ENCODE data around the gene YY1. TPM values are rescaled to one million over a fixed set of nuclear protein-coding genes. Genes with fewer than 3 reads are reported as not detected.
A peak's percentile ranks its signal among the peaks of the same experiment; 100 is the strongest.

Gene YY1
- total and polyA plus RNA-seq, 2 of the 8 experiments (the other 6 are each of a cell fraction or from before 2014, with no cell fraction given): 26.4 to 106 TPM

- H4K5ac ChIP-seq (ENCODE audit: insufficient read length, low read depth, low read length): peak overlapping the region; percentile 16
- peaks cover 5 to 24% of the 10 kb centered on the region in 2 experiments; a peak in 3 of 4 replicates for H3K79me2 ChIP-seq (ENCODE audit: control insufficient read depth in 1 of 2, insufficient read depth in 2 of 2, low read length in 2 of 2)
- H3K23me2 ChIP-seq (ENCODE audit: low read depth, low read length): peaks cover 5% of the 10 kb centered on the region; the same call in 1 of the 2 replicates
- H3K27me3 ChIP-seq (replicated peaks in 1 of 4; ENCODE audit: control insufficient read depth in 3 of 4, extremely low read depth in 1 of 4, insufficient read depth in 3 of 4, low read length in 3 of 4): no peaks in the 10 kb centered on the region; a peak in 1 of 7 replicates
- peak overlapping the region; percentile 41 for H4K91ac ChIP-seq (replicated peaks; ENCODE audit: insufficient read length, low read length)
- POLR2A ChIA-PET (ENCODE audit: partially characterized antibody): interaction anchor here (1.0 to 3.1 kb wide), 9 partner anchors 9 to 99 kb away, joined by 3 to 18 read pairs (median 5); no protein-coding TSS in a partner anchor
- peak overlapping the region; percentile 65 to 67 for H3K4me2 ChIP-seq (ENCODE audit: insufficient read depth in 1 of 2, low read depth in 2 of 2, low read length in 2 of 2)
- peak overlapping the region; percentile 92; the same call in 1 of the 2 replicates for H4K8ac ChIP-seq (ENCODE audit: extremely low read depth, insufficient read depth, low read length)
- peak overlapping the region in 3 of 4 experiments; percentile 12 to 50 (median 21); a peak in 5 of 7 replicates for H3K9ac ChIP-seq (replicated peaks in 1 of 4; ENCODE audit: extremely low read depth in 1 of 4, low read depth in 3 of 4, low read length in 3 of 4)
- peaks cover 4 to 8% (median 7%) of the 10 kb centered on the region in 4 experiments; a peak in 5 of 7 replicates for H3K4me1 ChIP-seq (replicated peaks in 1 of 4; ENCODE audit: control insufficient read depth in 3 of 4, insufficient read depth in 4 of 4, low read length in 3 of 4)
- H2AK5ac ChIP-seq (ENCODE audit: low read depth, low read length): 0 out of 2 replicates have a peak overlapping the region, but pooled peaks have one; percentile 90
- H3K27ac ChIP-seq (ENCODE audit: low read depth, low read length): peak overlapping the region; percentile 79
- H2BK120ac ChIP-seq (replicated peaks; ENCODE audit: low read depth, low read length): peak overlapping the region; percentile 2
- H3K9me3 ChIP-seq (ENCODE audit: insufficient read depth in 2 of 2, low read depth in 1 of 2, low read length in 1 of 2): no peaks in the 10 kb centered on the region
- no peaks in the 10 kb centered on the region for H4K20me1 ChIP-seq (replicated peaks in 1 of 2; ENCODE audit: control insufficient read depth in 1 of 2, insufficient read depth in 2 of 2, low read length in 2 of 2)
- H2BK15ac ChIP-seq (ENCODE audit: low read length): no peak overlapping the region
- H2BK5ac ChIP-seq (ENCODE audit: low read depth, low read length): peak overlapping the region; percentile 87; the same call in 1 of the 2 replicates
- no peaks in the 10 kb centered on the region for H3K36me3 ChIP-seq (ENCODE audit: control insufficient read depth in 2 of 4, insufficient read depth in 4 of 4, low read length in 3 of 4)
- DNase-seq (ENCODE audit: low read depth in 1 of 2, low spot score in 2 of 2): no peak
- no peak overlapping the region for H3K14ac ChIP-seq (ENCODE audit: insufficient read length)
- peaks cover 6% of the 10 kb centered on the region for H3K79me1 ChIP-seq (ENCODE audit: low read depth, low read length)
- H3K56ac ChIP-seq (replicated peaks; ENCODE audit: insufficient read length, low read depth, low read length): no peak overlapping the region
- H3K18ac ChIP-seq (ENCODE audit: extremely low read depth, low read length): peak overlapping the region; percentile 60; the same call in 1 of the 2 replicates
- CTCF ChIA-PET (ENCODE audit: partially characterized antibody): interaction anchor here (0.7 to 1.6 kb wide), 10 partner anchors 10 to 59 kb away, joined by 3 to 7 read pairs (median 4); no protein-coding TSS in a partner anchor
- 24% methylated on average over 12 of the region's 12 CpGs; no CpG with 5 or more reads in 1 of the 2 experiments for WGBS, 2 experiments (ENCODE audit: extremely low coverage in 1 of 2, insufficient coverage in 1 of 2, insufficient read length in 1 of 2, insufficient replicate concordance in 2 of 2, low coverage in 1 of 2, low lambda C conversion rate in 2 of 2, missing lambda C conversion rate in 1 of 2)
- H3K4ac ChIP-seq (replicated peaks; ENCODE audit: insufficient read length, low read depth, low read length): peak overlapping the region; percentile 13
- H3K4me3 ChIP-seq (ENCODE audit: extremely low read depth in 1 of 4, insufficient read depth in 2 of 4, low read depth in 3 of 4, low read length in 4 of 4): peak overlapping the region; percentile 14 to 98 (median 33); a peak in 5 of 8 replicates
- TF ChIP-seq RNF2 (IDR thresholded peaks at IDR 0.05; ENCODE audit: borderline replicate concordance, low read depth, low read length, missing control alignments, poor library complexity, severe bottlenecking) (no peak), ZNF274 (IDR thresholded peaks at IDR 0.05; ENCODE audit: borderline replicate concordance, extremely low read depth, low read length) (no peak), HDAC2 (IDR thresholded peaks at IDR 0.05; ENCODE audit: borderline replicate concordance in 1 of 2, low read depth in 2 of 2, low read length in 2 of 2) (no peak), ASH2L (IDR thresholded peaks at IDR 0.05; ENCODE audit: low read length) (peak; percentile 18), KDM4A (IDR thresholded peaks at IDR 0.05; ENCODE audit: low read depth, low read length, severe bottlenecking) (no peak), GTF2F1 (IDR thresholded peaks at IDR 0.05; ENCODE audit: borderline replicate concordance, low read depth, low read length) (no peak), CREB1 (IDR thresholded peaks at IDR 0.05) (0 out of 2 replicates have a peak, but pooled peaks have one; percentile 35)
- no peak for FAIRE-seq
- no peak overlapping the region for H2AFZ ChIP-seq (ENCODE audit: low read length)
- H2BK12ac ChIP-seq (ENCODE audit: low read depth, low read length): peak overlapping the region; percentile 84
- no peak overlapping the region for H3K23ac ChIP-seq (ENCODE audit: insufficient read length)
- H2BK20ac ChIP-seq (ENCODE audit: low read length): no peak overlapping the region
Observed at GRCh38 chr14:100214770-100215083, 24.2 kb upstream of the YY1 start.
